Astrocyte (in vitro differentiated cells and primary cell): Measurements from ENCODE around the gene PLD6. TPM values are rescaled to one million over a fixed set of nuclear protein-coding genes. Genes with fewer than 3 reads are reported as not detected.

Experiments
- DNase-seq: peaks from one replicate; pipeline ENCODE4 v3.0.0-alpha.2; 2010; ENCODE audit warnings: low read depth
- FAIRE-seq: peaks from 2 replicates; lab custom pipeline; 2011; peaks lifted over from hg19 to GRCh38; lab: Jason Lieb, UNC
- H2AFZ ChIP-seq: 2 replicates; pipeline ENCODE4 v1.6.0; 2012; ENCODE audit warnings: low read depth, low read length, inconsistent platforms
- H3K27ac ChIP-seq: 2 replicates; pipeline ENCODE4 v1.5.1; 2011; ENCODE audit warnings: low read depth, low read length, inconsistent platforms
- H3K27me3 ChIP-seq: 2 replicates; pipeline ENCODE4 v1.6.0; 2011; ENCODE audit warnings: low read length, inconsistent platforms; ENCODE audit not compliant: insufficient read depth
- H3K36me3 ChIP-seq: 2 replicates; pipeline ENCODE4 v1.5.1; 2011; ENCODE audit warnings: low read length, inconsistent platforms; ENCODE audit not compliant: insufficient read depth
- H3K4me1 ChIP-seq: 2 replicates; pipeline ENCODE4 v1.5.1; 2011; ENCODE audit warnings: low read length, inconsistent platforms; ENCODE audit not compliant: insufficient read depth
- H3K4me2 ChIP-seq: 2 replicates; pipeline ENCODE4 v1.6.0; 2012; ENCODE audit warnings: low read length, inconsistent platforms
- H3K4me3 ChIP-seq: 2 replicates; pipeline ENCODE4 v1.5.1; 2011; ENCODE audit warnings: low read depth, mild to moderate bottlenecking, low read length, inconsistent platforms; ENCODE audit not compliant: insufficient read depth
- H3K79me2 ChIP-seq: 2 replicates; pipeline ENCODE4 v1.6.0; 2012; ENCODE audit warnings: mild to moderate bottlenecking, low read length, inconsistent platforms; ENCODE audit not compliant: insufficient read depth
- H3K9ac ChIP-seq: 2 replicates; pipeline ENCODE4 v1.6.0; 2012; ENCODE audit warnings: mild to moderate bottlenecking, low read length, inconsistent platforms
- H3K9me3 ChIP-seq: 2 replicates; pipeline ENCODE4 v1.5.1; 2012; ENCODE audit warnings: low read depth, mild to moderate bottlenecking, low read length, inconsistent platforms; ENCODE audit not compliant: insufficient read depth
- H4K20me1 ChIP-seq: 2 replicates; pipeline ENCODE4 v1.6.0; 2012; ENCODE audit warnings: low read length, inconsistent platforms; ENCODE audit not compliant: insufficient read depth
- H3K27ac Mint-ChIP-seq: one replicate; pipeline ENCODE4 v1.8.0; 2021; ENCODE audit warnings: mild to moderate bottlenecking, mixed read lengths; ENCODE audit not compliant: unreplicated experiment
- H3K27me3 Mint-ChIP-seq: one replicate; pipeline ENCODE4 v1.8.0; 2021; ENCODE audit warnings: low read depth, mixed read lengths; ENCODE audit not compliant: unreplicated experiment
- H3K36me3 Mint-ChIP-seq: one replicate; pipeline ENCODE4 v1.8.0; 2021; ENCODE audit warnings: low read depth, mixed read lengths; ENCODE audit not compliant: unreplicated experiment
- H3K4me1 Mint-ChIP-seq: one replicate; pipeline ENCODE4 v1.8.0; 2021; ENCODE audit warnings: low read depth, mixed read lengths; ENCODE audit not compliant: unreplicated experiment
- H3K4me3 Mint-ChIP-seq: one replicate; pipeline ENCODE4 v1.8.0; 2021; ENCODE audit warnings: mild to moderate bottlenecking, moderate library complexity, mixed read lengths; ENCODE audit not compliant: unreplicated experiment
- H3K9me3 Mint-ChIP-seq: one replicate; pipeline ENCODE4 v1.8.0; 2021; ENCODE audit warnings: mild to moderate bottlenecking, mixed read lengths; ENCODE audit not compliant: unreplicated experiment
- EZH2 ChIP-seq: IDR thresholded peaks from 2 replicates; pipeline ENCODE4 v1.6.1; 2012; ENCODE audit warnings: mild to moderate bottlenecking, low read length, inconsistent platforms; ENCODE audit not compliant: insufficient read depth
- total RNA-seq: library from RNA; stranded (reverse); gene quantifications from 2 replicates; pipeline ENCODE4 v1.2.1, GENCODE V29; 2021
- TF ChIP-seq, protein P1 (sequence below): IDR thresholded peaks from 2 replicates; pipeline ENCODE4 v1.5.1; 2011; ENCODE audit warnings: low read depth, mild to moderate bottlenecking, inconsistent platforms, low read length, moderate library complexity; ENCODE audit not compliant: insufficient read depth

Gene PLD6
- total RNA-seq, 1 donor from 2014 or later: 0.64 TPM

DNA sequence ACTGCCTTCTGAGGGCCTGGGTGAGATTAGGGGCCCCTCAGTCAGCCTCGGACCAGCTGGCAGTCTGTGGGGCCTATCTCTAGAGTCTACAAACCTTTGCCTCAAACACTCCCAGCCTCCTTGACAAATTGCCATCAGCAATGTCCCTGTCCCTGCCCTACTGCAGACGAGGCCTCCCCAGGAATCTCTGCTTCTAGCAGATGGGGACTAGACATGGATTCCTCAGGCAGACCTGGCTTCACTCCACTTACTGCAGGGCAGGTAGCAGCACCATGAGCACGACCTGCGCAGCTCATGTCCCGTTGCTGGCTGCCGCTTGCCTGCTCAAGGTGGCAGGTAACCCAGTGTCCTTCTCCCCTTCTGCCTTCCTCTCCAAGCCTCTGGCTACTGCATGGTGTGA lies 49.1 kb downstream of the PLD6 start:
- Mint-ChIP-seq H3K27me3 (no peaks in the 10 kb centered on the region), H3K9me3 (no peaks in the 10 kb centered on the region), H3K4me3 (no peak overlapping the region), H3K36me3 (peaks cover 35% of the 10 kb centered on the region), H3K4me1 (peaks cover 13% of the 10 kb centered on the region), H3K27ac (no peak overlapping the region)
- peaks cover 29% of the 10 kb centered on the region for H3K4me1 ChIP-seq
- peak overlapping the region; percentile 58 for H3K4me2 ChIP-seq
- no peaks in the 10 kb centered on the region for H3K9me3 ChIP-seq
- FAIRE-seq (no peak), DNase-seq (no peak)
- no peaks in the 10 kb centered on the region for H3K27me3 ChIP-seq
- no peak overlapping the region for H2AFZ ChIP-seq
- H3K36me3 ChIP-seq: peaks cover 45% of the 10 kb centered on the region
- H3K79me2 ChIP-seq: peaks cover 24% of the 10 kb centered on the region
- peaks cover 50% of the 10 kb centered on the region for H4K20me1 ChIP-seq
- H3K27ac ChIP-seq: peak overlapping the region; percentile 73
- TF ChIP-seq, protein P1, sequence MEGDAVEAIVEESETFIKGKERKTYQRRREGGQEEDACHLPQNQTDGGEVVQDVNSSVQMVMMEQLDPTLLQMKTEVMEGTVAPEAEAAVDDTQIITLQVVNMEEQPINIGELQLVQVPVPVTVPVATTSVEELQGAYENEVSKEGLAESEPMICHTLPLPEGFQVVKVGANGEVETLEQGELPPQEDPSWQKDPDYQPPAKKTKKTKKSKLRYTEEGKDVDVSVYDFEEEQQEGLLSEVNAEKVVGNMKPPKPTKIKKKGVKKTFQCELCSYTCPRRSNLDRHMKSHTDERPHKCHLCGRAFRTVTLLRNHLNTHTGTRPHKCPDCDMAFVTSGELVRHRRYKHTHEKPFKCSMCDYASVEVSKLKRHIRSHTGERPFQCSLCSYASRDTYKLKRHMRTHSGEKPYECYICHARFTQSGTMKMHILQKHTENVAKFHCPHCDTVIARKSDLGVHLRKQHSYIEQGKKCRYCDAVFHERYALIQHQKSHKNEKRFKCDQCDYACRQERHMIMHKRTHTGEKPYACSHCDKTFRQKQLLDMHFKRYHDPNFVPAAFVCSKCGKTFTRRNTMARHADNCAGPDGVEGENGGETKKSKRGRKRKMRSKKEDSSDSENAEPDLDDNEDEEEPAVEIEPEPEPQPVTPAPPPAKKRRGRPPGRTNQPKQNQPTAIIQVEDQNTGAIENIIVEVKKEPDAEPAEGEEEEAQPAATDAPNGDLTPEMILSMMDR: no peak
- no peak for TF ChIP-seq EZH2
- H3K9ac ChIP-seq: peak overlapping the region; percentile 45
- H3K4me3 ChIP-seq: no peak overlapping the region

DNA sequence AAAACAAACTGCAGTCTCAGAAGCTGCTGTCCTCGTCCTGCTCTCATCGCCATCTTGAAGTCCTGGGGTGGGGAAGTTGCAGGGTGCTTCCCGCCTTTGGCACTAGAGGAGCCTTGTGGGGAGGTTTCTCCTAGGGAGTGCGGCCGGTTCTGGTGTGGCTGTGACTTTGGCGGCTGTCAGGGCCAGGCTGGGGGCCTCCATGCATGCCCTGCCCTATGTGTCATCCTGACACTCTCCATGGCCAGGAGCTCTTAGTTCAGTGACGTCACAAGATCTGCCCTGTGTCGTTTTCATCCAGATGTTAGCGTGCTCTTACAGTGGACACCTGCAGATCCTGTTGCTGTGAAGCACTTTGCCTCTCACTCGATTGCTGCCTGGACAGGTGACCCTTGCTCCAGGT lies 49.6 kb downstream of the PLD6 start:
- Histone ChIP-seq H3K9me3 (no peaks in the 10 kb centered on the region), H3K36me3 (peaks cover 40% of the 10 kb centered on the region), H3K9ac (peak overlapping the region; percentile 45), H3K27ac (peak overlapping the region; percentile 73), H3K4me1 (peaks cover 34% of the 10 kb centered on the region), H3K4me3 (no peak overlapping the region), H3K27me3 (no peaks in the 10 kb centered on the region), H3K79me2 (peaks cover 24% of the 10 kb centered on the region), H2AFZ (no peak overlapping the region), H3K4me2 (peak overlapping the region; percentile 58), H4K20me1 (peaks cover 48% of the 10 kb centered on the region)
- Mint-ChIP-seq H3K36me3 (peaks cover 35% of the 10 kb centered on the region), H3K4me3 (no peak overlapping the region), H3K27me3 (no peaks in the 10 kb centered on the region), H3K4me1 (peaks cover 18% of the 10 kb centered on the region), H3K27ac (peak overlapping the region; percentile 47), H3K9me3 (no peaks in the 10 kb centered on the region)
- DNase-seq: peak; percentile 60
- FAIRE-seq: no peak
- TF ChIP-seq EZH2: no peak
- TF ChIP-seq, protein P1: no peak

DNA sequence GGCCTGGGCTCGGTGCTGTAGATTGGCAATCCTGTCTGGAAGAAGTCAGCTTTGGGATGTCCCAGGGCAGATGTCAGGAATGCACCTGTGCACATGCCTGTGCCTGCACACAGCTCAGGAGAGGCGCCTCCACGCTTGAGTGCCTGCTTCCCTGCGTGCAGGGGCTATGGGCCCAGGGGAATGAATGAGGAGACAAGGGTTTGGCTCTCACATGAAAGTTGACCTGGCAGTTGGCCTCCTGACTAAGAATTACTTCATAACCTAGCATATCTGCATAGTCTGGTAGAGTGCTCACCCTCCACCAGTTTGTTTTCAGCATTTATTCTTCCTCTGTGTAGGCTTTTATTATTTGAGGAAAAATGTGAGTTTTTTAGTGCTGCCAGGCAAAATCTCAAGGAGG lies 50.0 kb downstream of the PLD6 start:
- Mint-ChIP-seq H3K9me3 (no peaks in the 10 kb centered on the region), H3K4me3 (no peak overlapping the region), H3K4me1 (peaks cover 22% of the 10 kb centered on the region), H3K27me3 (no peaks in the 10 kb centered on the region), H3K36me3 (peaks cover 35% of the 10 kb centered on the region), H3K27ac (no peak overlapping the region)
- Histone ChIP-seq H3K27ac (peak overlapping the region; percentile 73), H2AFZ (no peak overlapping the region), H3K9me3 (no peaks in the 10 kb centered on the region), H3K4me2 (peak overlapping the region; percentile 58), H3K36me3 (peaks cover 38% of the 10 kb centered on the region), H3K4me3 (no peak overlapping the region), H4K20me1 (peaks cover 47% of the 10 kb centered on the region), H3K9ac (peak overlapping the region; percentile 45), H3K27me3 (no peaks in the 10 kb centered on the region), H3K4me1 (peaks cover 38% of the 10 kb centered on the region), H3K79me2 (peaks cover 24% of the 10 kb centered on the region)
- DNase-seq: peak; percentile 82
- no peak for FAIRE-seq
- TF ChIP-seq, protein P1: no peak
- no peak for TF ChIP-seq EZH2
